ENCODE measurements around the gene MAP3K5. TPM values are rescaled to one million over a fixed set of nuclear protein-coding genes. Genes with fewer than 3 reads are reported as not detected.

The MAP3K5 gene
- polyA plus RNA-seq, 3 donors: 9.6 to 12.0 (median 11.1) TPM

GRCh38 chr6:136736281-136736960 is 55.9 kb downstream of the MAP3K5 start:
- WGBS (ENCODE audit: insufficient coverage): no CpG with 5 or more reads among the region's 5 CpGs
- H3K9me3 ChIP-seq (replicated peaks in 1 of 2; ENCODE audit: control insufficient read depth in 1 of 2, insufficient read depth in 1 of 2, low read length in 2 of 2): no peaks in the 10 kb centered on the region
- H3K4me1 ChIP-seq (ENCODE audit: control insufficient read depth in 1 of 2, insufficient read depth in 2 of 2, low read length in 2 of 2): peaks cover 13 to 15% of the 10 kb centered on the region in 2 donors
- TF ChIP-seq CTCF (IDR thresholded peaks at IDR 0.05): no peak
- Mint-ChIP-seq H3K27ac (no peak overlapping the region), H3K9me3 (no peaks in the 10 kb centered on the region), H3K27me3 (ENCODE audit: low read depth in 3 of 3) (no peaks in the 10 kb centered on the region), H3K4me3 (no peak overlapping the region), H3K36me3 (peaks cover 5 to 14% of the 10 kb centered on the region in 2 donors), H3K4me1 (peaks cover 36% of the 10 kb centered on the region)
- intact Hi-C loops (cut with micrococcal nuclease): no loop called here
- H3K79me2 ChIP-seq (ENCODE audit: insufficient read depth, low read length): peaks cover 97% of the 10 kb centered on the region
- H2AFZ ChIP-seq (ENCODE audit: insufficient read depth, low read depth, low read length, poor library complexity, severe bottlenecking): no peak overlapping the region
- H3K9ac ChIP-seq (ENCODE audit: insufficient read depth, low read length, poor library complexity, severe bottlenecking): no peak overlapping the region
- no peaks in the 10 kb centered on the region for H3K36me3 ChIP-seq (replicated peaks in 1 of 2; ENCODE audit: control insufficient read depth in 1 of 2, insufficient read depth in 2 of 2, low read length in 2 of 2)
- H3K27me3 ChIP-seq (ENCODE audit: control insufficient read depth in 2 of 2, insufficient read depth in 2 of 2, low read length in 2 of 2): no peaks in the 10 kb centered on the region
- no peak for DNase-seq
- peaks cover 100% of the 10 kb centered on the region for H4K20me1 ChIP-seq (ENCODE audit: insufficient read depth, low read length)
- H3K4me3 ChIP-seq (replicated peaks in 1 of 3; ENCODE audit: low read depth in 2 of 3, low read length in 3 of 3): no peak overlapping the region
- no peak overlapping the region for H3K4me2 ChIP-seq (replicated peaks; ENCODE audit: extremely low read depth, low read length, poor library complexity, severe bottlenecking)
- no peak overlapping the region for H3K27ac ChIP-seq (ENCODE audit: low read depth in 1 of 2, low read length in 2 of 2)

GRCh38 chr6:136734977-136735376 is 57.3 kb downstream of the MAP3K5 start:
- Histone ChIP-seq H3K27ac (ENCODE audit: low read depth in 1 of 2, low read length in 2 of 2) (no peak overlapping the region), H3K36me3 (replicated peaks in 1 of 2; ENCODE audit: control insufficient read depth in 1 of 2, insufficient read depth in 2 of 2, low read length in 2 of 2) (no peaks in the 10 kb centered on the region), H3K9me3 (replicated peaks in 1 of 2; ENCODE audit: control insufficient read depth in 1 of 2, insufficient read depth in 1 of 2, low read length in 2 of 2) (no peaks in the 10 kb centered on the region), H3K4me3 (replicated peaks in 1 of 3; ENCODE audit: low read depth in 2 of 3, low read length in 3 of 3) (no peak overlapping the region), H2AFZ (ENCODE audit: insufficient read depth, low read depth, low read length, poor library complexity, severe bottlenecking) (no peak overlapping the region), H3K4me1 (ENCODE audit: control insufficient read depth in 1 of 2, insufficient read depth in 2 of 2, low read length in 2 of 2) (peaks cover 13 to 15% of the 10 kb centered on the region in 2 donors), H3K9ac (ENCODE audit: insufficient read depth, low read length, poor library complexity, severe bottlenecking) (no peak overlapping the region), H3K27me3 (ENCODE audit: control insufficient read depth in 2 of 2, insufficient read depth in 2 of 2, low read length in 2 of 2) (no peaks in the 10 kb centered on the region), H3K79me2 (ENCODE audit: insufficient read depth, low read length) (peaks cover 97% of the 10 kb centered on the region), H3K4me2 (replicated peaks; ENCODE audit: extremely low read depth, low read length, poor library complexity, severe bottlenecking) (no peak overlapping the region), H4K20me1 (ENCODE audit: insufficient read depth, low read length) (peaks cover 100% of the 10 kb centered on the region)
- H3K27ac Mint-ChIP-seq: no peak overlapping the region
- peaks cover under 1 to 10% of the 10 kb centered on the region in 2 donors for H3K36me3 Mint-ChIP-seq
- H3K4me3 Mint-ChIP-seq: no peak overlapping the region
- DNase-seq: no peak
- no peaks in the 10 kb centered on the region for H3K27me3 Mint-ChIP-seq (ENCODE audit: low read depth in 3 of 3)
- peaks cover 0 to 2% (median 0%) of the 10 kb centered on the region in 7 donors for H3K9me3 Mint-ChIP-seq
- H3K4me1 Mint-ChIP-seq: peaks cover 31% of the 10 kb centered on the region
- no peak for TF ChIP-seq CTCF (IDR thresholded peaks at IDR 0.05)
- no CpG with 5 or more reads among the region's 1 CpG for WGBS (ENCODE audit: insufficient coverage)
- intact Hi-C loops (cut with micrococcal nuclease): no loop called here

Data from CD14-positive monocyte (primary cell).